ENCODE measurements around the gene EXT2. TPM values are rescaled to one million over a fixed set of nuclear protein-coding genes. Genes with fewer than 3 reads are reported as not detected.
A peak's percentile ranks its signal among the peaks of the same experiment; 100 is the strongest.

The EXT2 gene
- total and polyA plus RNA-seq, 2 donors from 2014 or later = 29.8 to 54.1 TPM

GRCh38 chr11:44136176-44136945 lies 40.9 kb downstream of the EXT2 start:
- H3K4me1 ChIP-seq (ENCODE audit: control insufficient read depth in 2 of 3, insufficient read depth in 2 of 3, low read depth in 1 of 3, low read length in 3 of 3) = peaks cover 2 to 14% (median 13%) of the 10 kb centered on the region in 3 donors
- H3K27ac ChIP-seq (ENCODE audit: low read depth in 2 of 2, low read length in 2 of 2) = no peak overlapping the region
- H3K9ac ChIP-seq (ENCODE audit: low read length in 3 of 3) = no peak overlapping the region
- FAIRE-seq (no peak), DNase-seq (peak in 1 of 5 donors; percentile 35)
- no peaks in the 10 kb centered on the region for H3K27me3 ChIP-seq (ENCODE audit: control insufficient read depth, insufficient read depth, low read length)
- H3K36me3 ChIP-seq (ENCODE audit: control insufficient read depth in 2 of 3, insufficient read depth in 3 of 3, low read length in 3 of 3) = no peaks in the 10 kb centered on the region
- intact Hi-C loops (cut with DNase I) = no loop called here
- H3K9me3 ChIP-seq (ENCODE audit: control insufficient read depth in 2 of 3, insufficient read depth in 1 of 3, low read length in 3 of 3) = no peaks in the 10 kb centered on the region
- TF ChIP-seq CTCF (IDR thresholded peaks at IDR 0.05; ENCODE audit: borderline replicate concordance, extremely low read depth, insufficient read depth) = no peak
- H3K4me3 ChIP-seq (ENCODE audit: low read length in 3 of 3) = no peak overlapping the region

GRCh38 chr11:44137057-44137456 lies 41.6 kb downstream of the EXT2 start:
- Histone ChIP-seq H3K27me3 (ENCODE audit: control insufficient read depth, insufficient read depth, low read length) (no peaks in the 10 kb centered on the region), H3K4me3 (ENCODE audit: low read length in 3 of 3) (no peak overlapping the region), H3K9ac (ENCODE audit: low read length in 3 of 3) (no peak overlapping the region), H3K27ac (ENCODE audit: low read depth in 2 of 2, low read length in 2 of 2) (no peak overlapping the region), H3K36me3 (ENCODE audit: control insufficient read depth in 2 of 3, insufficient read depth in 3 of 3, low read length in 3 of 3) (no peaks in the 10 kb centered on the region), H3K9me3 (ENCODE audit: control insufficient read depth in 2 of 3, insufficient read depth in 1 of 3, low read length in 3 of 3) (no peaks in the 10 kb centered on the region), H3K4me1 (ENCODE audit: control insufficient read depth in 2 of 3, insufficient read depth in 2 of 3, low read depth in 1 of 3, low read length in 3 of 3) (peaks cover 2 to 14% (median 13%) of the 10 kb centered on the region in 3 donors)
- FAIRE-seq (no peak), DNase-seq (peak in 2 of 5 donors; percentile 45 to 65)
- no peak for TF ChIP-seq CTCF (IDR thresholded peaks at IDR 0.05; ENCODE audit: borderline replicate concordance, extremely low read depth, insufficient read depth)
- intact Hi-C loops (cut with DNase I) = no loop called here

- FAIRE-seq = no peak
- no peaks in the 10 kb centered on the region for H3K27me3 ChIP-seq (ENCODE audit: control insufficient read depth, insufficient read depth, low read length)
- H3K9ac ChIP-seq (ENCODE audit: low read length in 3 of 3) = no peak overlapping the region
Measured at GRCh38 chr11:44138286-44138685, 42.8 kb downstream of the EXT2 start.

More at GRCh38 chr11:44138286-44138685, 42.8 kb downstream of the EXT2 start:
- DNase-seq = peak in 1 of 5 donors; percentile 35
- Histone ChIP-seq H3K36me3 (ENCODE audit: control insufficient read depth in 2 of 3, insufficient read depth in 3 of 3, low read length in 3 of 3) (no peaks in the 10 kb centered on the region), H3K4me1 (ENCODE audit: control insufficient read depth in 2 of 3, insufficient read depth in 2 of 3, low read depth in 1 of 3, low read length in 3 of 3) (peaks cover 2 to 14% (median 13%) of the 10 kb centered on the region in 3 donors), H3K4me3 (ENCODE audit: low read length in 3 of 3) (no peak overlapping the region), H3K9me3 (ENCODE audit: control insufficient read depth in 2 of 3, insufficient read depth in 1 of 3, low read length in 3 of 3) (no peaks in the 10 kb centered on the region), H3K27ac (ENCODE audit: low read depth in 2 of 2, low read length in 2 of 2) (no peak overlapping the region)
- intact Hi-C loops (cut with DNase I) = no loop called here
- no peak for TF ChIP-seq CTCF (IDR thresholded peaks at IDR 0.05; ENCODE audit: borderline replicate concordance, extremely low read depth, insufficient read depth)

Measured in kidney (tissue), 14 donors.